ENCODE measurements around the gene DYNC2H1.

GRCh38 chr11:103279821-103280220 lies 170.6 kb downstream of the DYNC2H1 start:
- TF ChIP-seq, protein P1, sequence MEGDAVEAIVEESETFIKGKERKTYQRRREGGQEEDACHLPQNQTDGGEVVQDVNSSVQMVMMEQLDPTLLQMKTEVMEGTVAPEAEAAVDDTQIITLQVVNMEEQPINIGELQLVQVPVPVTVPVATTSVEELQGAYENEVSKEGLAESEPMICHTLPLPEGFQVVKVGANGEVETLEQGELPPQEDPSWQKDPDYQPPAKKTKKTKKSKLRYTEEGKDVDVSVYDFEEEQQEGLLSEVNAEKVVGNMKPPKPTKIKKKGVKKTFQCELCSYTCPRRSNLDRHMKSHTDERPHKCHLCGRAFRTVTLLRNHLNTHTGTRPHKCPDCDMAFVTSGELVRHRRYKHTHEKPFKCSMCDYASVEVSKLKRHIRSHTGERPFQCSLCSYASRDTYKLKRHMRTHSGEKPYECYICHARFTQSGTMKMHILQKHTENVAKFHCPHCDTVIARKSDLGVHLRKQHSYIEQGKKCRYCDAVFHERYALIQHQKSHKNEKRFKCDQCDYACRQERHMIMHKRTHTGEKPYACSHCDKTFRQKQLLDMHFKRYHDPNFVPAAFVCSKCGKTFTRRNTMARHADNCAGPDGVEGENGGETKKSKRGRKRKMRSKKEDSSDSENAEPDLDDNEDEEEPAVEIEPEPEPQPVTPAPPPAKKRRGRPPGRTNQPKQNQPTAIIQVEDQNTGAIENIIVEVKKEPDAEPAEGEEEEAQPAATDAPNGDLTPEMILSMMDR (conservative IDR thresholded peaks at IDR 0.05; ENCODE audit: low read depth, low read length): no peak
- no peak for TF ChIP-seq EZH2 (IDR thresholded peaks at IDR 0.05; ENCODE audit: borderline replicate concordance, low read depth, low read length, poor library complexity, severe bottlenecking)

All from A673 (cell line).